HCT116 (cell line): ENCODE data around the gene MYCBP.

Source experiments
- CEBPB ChIP-seq: IDR thresholded peaks from 2 replicates; pipeline ENCODE4 v1.6.1; 2012; ENCODE audit warnings: low read depth
- ELF1 ChIP-seq: IDR thresholded peaks from 2 replicates; pipeline ENCODE4 v1.6.1; 2012; ENCODE audit warnings: low read depth, borderline replicate concordance
- EZH2 ChIP-seq: fragments of 200-600 bp; sonication (generic); IDR thresholded peaks from 2 replicates; pipeline ENCODE4 v1.6.1; 2017; ENCODE audit warnings: antibody characterized with exemption, mixed run types
- EZH2phosphoT487 ChIP-seq: fragments of 200-600 bp; IDR thresholded peaks from 2 replicates; pipeline ENCODE4 v1.6.1; 2018; ENCODE audit warnings: antibody characterized with exemption, borderline replicate concordance
- JUND ChIP-seq: IDR thresholded peaks from 2 replicates; pipeline ENCODE4 v1.6.1; 2012
- POLR2A ChIP-seq: IDR thresholded peaks from 2 replicates; pipeline ENCODE4 v1.7.0; 2011; ENCODE audit warnings: borderline replicate concordance; ENCODE audit not compliant: insufficient read depth, insufficient read length; ENCODE audit errors: extremely low read depth
- POLR2AphosphoS5 ChIP-seq: IDR thresholded peaks from 2 replicates; pipeline ENCODE4 v1.6.1; 2011; ENCODE audit warnings: mild to moderate bottlenecking, low read depth, low read length, moderate library complexity
- SRF ChIP-seq: IDR thresholded peaks from 2 replicates; pipeline ENCODE4 v1.6.1; 2012; ENCODE audit warnings: low read depth
- YY1 ChIP-seq: IDR thresholded peaks from 2 replicates; pipeline ENCODE4 v1.6.1; 2011; ENCODE audit warnings: low read length, low read depth, moderate library complexity, mild to moderate bottlenecking; ENCODE audit not compliant: insufficient replicate concordance; ENCODE audit errors: extremely low read depth
- ZFX ChIP-seq: fragments of 450-650 bp; IDR thresholded peaks from 2 replicates; pipeline ENCODE4 v1.6.1; 2017
- ZNF274 ChIP-seq: fragments of 200-500 bp; sonication (Bioruptor generic); IDR thresholded peaks from 2 replicates; pipeline ENCODE4 v1.6.1; 2014; ENCODE audit warnings: mild to moderate bottlenecking, low read depth, low read length, inconsistent platforms
- TF ChIP-seq, protein P1 (sequence below), 3 experiments: fragments of 200-600 bp in 1 of 3; sonication (generic) in 1 of 3; IDR thresholded peaks in 2 of 3; conservative IDR thresholded peaks in 1 of 3; 2 replicates each; pipeline ENCODE4 v1.5.1; 2012 to 2017; ENCODE audit warnings: low read depth in 2 of 3, low read length in 2 of 3, antibody characterized with exemption in 1 of 3, borderline replicate concordance in 1 of 3, control low read depth in 1 of 3, mild to moderate bottlenecking in 1 of 3, mixed read lengths in 1 of 3, mixed run types in 1 of 3, moderate library complexity in 1 of 3; ENCODE audit not compliant: insufficient read depth in 1 of 3
- TF ChIP-seq, protein P2 (sequence below): IDR thresholded peaks from 2 replicates; pipeline ENCODE4 v1.6.1; 2012; ENCODE audit warnings: low read depth

- TF ChIP-seq YY1 (no peak), EZH2phosphoT487 (no peak), POLR2A (no peak), SRF (no peak), POLR2AphosphoS5 (no peak), EZH2 (no peak), ZFX (no peak), ELF1 (no peak), JUND (no peak), CEBPB (no peak), ZNF274 (no peak)
- TF ChIP-seq, protein P1, sequence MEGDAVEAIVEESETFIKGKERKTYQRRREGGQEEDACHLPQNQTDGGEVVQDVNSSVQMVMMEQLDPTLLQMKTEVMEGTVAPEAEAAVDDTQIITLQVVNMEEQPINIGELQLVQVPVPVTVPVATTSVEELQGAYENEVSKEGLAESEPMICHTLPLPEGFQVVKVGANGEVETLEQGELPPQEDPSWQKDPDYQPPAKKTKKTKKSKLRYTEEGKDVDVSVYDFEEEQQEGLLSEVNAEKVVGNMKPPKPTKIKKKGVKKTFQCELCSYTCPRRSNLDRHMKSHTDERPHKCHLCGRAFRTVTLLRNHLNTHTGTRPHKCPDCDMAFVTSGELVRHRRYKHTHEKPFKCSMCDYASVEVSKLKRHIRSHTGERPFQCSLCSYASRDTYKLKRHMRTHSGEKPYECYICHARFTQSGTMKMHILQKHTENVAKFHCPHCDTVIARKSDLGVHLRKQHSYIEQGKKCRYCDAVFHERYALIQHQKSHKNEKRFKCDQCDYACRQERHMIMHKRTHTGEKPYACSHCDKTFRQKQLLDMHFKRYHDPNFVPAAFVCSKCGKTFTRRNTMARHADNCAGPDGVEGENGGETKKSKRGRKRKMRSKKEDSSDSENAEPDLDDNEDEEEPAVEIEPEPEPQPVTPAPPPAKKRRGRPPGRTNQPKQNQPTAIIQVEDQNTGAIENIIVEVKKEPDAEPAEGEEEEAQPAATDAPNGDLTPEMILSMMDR (IDR thresholded peaks at IDR 0.05 in 2 of 3, conservative IDR thresholded peaks at IDR 0.05 in 1 of 3; ENCODE audit: borderline replicate concordance in 1 of 3, insufficient read depth in 1 of 3, low read depth in 2 of 3, low read length in 2 of 3): no peak
- TF ChIP-seq, protein P2, sequence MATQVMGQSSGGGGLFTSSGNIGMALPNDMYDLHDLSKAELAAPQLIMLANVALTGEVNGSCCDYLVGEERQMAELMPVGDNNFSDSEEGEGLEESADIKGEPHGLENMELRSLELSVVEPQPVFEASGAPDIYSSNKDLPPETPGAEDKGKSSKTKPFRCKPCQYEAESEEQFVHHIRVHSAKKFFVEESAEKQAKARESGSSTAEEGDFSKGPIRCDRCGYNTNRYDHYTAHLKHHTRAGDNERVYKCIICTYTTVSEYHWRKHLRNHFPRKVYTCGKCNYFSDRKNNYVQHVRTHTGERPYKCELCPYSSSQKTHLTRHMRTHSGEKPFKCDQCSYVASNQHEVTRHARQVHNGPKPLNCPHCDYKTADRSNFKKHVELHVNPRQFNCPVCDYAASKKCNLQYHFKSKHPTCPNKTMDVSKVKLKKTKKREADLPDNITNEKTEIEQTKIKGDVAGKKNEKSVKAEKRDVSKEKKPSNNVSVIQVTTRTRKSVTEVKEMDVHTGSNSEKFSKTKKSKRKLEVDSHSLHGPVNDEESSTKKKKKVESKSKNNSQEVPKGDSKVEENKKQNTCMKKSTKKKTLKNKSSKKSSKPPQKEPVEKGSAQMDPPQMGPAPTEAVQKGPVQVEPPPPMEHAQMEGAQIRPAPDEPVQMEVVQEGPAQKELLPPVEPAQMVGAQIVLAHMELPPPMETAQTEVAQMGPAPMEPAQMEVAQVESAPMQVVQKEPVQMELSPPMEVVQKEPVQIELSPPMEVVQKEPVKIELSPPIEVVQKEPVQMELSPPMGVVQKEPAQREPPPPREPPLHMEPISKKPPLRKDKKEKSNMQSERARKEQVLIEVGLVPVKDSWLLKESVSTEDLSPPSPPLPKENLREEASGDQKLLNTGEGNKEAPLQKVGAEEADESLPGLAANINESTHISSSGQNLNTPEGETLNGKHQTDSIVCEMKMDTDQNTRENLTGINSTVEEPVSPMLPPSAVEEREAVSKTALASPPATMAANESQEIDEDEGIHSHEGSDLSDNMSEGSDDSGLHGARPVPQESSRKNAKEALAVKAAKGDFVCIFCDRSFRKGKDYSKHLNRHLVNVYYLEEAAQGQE: no peak
Measured at GRCh38 chr1:38867208-38867607, 5.9 kb downstream of the MYCBP start.
